GM19023 (cell line): ENCODE data around the gene MTHFD2L.
"Not testable (repeated sequence)": the region's sequence is repeated elsewhere in the genome, so short reads cannot be mapped to it uniquely, and the experiment has no call there.

Experiments
- ATAC-seq: cut with Tn5 transposase; IDR thresholded peaks from one replicate; pipeline ENCODE4 v1.9.1; 2021; ENCODE audit warnings: mild to moderate bottlenecking, moderate library complexity; ENCODE audit not compliant: unreplicated experiment

MTHFD2L gene

DNA sequence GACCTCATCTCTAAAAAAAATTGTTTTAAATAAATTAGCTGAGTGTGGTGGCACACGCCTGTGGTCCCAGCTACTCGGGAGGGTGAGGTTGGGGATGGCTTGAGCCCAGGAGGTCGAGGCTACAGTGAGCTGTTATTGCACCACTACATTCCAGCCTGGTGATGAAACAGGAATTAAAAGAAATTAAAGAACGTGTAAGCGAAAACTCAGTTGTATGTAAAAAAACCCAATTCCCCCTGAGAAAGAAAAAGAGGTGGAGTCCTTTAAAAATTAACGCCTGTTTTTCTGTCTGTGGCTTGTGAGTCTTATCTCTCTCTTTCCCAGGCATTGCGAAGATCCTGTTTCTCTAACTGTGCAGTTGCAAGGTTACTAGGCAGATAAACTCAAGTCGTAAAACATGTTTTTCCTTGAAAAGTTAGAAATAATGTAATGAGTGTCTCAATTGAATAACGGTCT lies 172.4 kb downstream of the MTHFD2L start:
- no peak for ATAC-seq

DNA sequence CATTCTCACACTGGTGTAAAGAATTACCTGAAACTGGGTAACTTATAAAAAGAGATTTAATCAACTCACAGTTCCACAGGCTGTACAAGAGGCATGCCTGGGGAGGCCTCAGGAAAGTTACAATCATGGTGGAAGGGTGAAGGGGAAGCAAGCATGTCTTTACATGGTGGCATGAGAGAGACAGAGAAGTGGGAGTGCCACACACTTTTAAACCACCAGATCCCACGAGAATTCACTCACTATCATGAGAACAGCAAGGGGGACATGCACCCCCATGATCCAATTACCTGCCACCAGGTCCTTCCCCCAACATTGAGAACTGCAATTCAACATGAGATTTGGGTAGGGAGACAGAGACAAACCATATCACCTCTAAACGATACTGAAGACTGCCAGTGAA lies 173.3 kb downstream of the MTHFD2L start:
- no peak for ATAC-seq

DNA sequence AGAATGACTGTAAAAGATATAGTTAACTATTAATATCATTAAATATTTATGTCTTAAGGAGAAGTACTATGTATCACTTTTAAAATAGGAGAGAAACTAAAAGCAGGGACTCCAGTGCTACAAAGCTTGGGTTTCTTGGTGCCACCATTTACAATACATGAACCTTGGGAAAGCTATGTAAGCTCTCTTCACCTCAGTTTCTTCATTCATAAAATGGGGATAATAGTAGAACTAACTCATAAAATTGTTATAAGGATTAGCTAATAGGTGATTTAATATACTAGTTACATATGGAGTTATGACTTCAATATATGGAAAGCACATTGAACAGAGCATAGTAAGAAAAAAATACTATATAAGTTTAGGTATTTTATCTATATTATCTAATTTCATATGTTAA lies 174.0 kb downstream of the MTHFD2L start:
- no peak for ATAC-seq

DNA sequence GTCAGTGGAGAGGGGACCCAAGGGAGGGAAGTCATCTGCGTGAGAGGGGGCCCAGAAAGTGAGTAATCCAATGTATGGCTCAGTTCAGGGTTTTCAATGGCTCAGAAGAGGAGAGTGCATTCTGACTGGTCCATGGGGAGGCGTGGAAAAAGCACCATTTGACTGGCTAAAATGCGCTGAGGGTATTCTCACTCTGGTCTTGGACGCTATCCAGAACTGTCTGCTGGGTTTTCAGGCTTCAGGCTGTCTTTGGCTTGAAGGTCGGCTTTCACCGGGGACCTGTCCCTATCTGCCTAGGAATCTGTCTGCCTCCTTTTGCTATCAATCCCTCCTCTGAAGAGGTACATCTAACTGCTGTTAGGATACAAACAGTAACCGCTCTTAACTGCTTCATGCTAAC lies 176.7 kb downstream of the MTHFD2L start:
- ATAC-seq, result no peak

DNA sequence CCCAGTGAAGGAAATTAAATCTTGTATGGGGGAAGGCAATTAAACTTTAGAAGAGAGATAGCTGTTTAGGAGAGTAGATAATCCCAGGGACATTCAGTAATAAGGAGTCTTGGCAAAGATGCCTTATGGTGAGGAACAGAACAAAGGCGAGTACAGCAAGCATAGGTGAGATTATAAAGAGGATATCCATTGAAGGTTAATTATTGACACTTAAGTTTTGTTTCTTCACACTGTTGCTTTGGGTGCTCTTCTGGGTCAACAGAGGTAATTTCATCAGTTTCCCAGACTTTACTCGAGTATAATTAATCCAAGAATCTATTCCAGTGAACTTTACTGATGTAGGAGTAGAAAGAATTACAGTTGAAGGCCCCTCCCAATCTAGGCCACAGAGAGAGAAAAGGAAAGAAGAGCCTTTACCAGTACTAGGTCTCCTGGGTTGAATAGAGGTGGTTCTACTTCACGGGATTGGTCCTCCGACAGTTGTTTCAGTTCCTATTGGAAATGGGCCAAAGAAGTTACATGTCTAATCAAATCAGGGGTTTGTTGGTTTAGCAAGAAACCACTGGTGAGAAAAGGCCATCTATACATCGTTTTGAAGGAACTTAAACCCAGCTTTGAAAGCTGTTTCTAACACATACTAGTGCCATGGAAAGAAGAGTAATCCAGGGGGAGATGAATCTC lies 177.6 kb downstream of the MTHFD2L start:
- ATAC-seq, result peak; percentile 84

DNA sequence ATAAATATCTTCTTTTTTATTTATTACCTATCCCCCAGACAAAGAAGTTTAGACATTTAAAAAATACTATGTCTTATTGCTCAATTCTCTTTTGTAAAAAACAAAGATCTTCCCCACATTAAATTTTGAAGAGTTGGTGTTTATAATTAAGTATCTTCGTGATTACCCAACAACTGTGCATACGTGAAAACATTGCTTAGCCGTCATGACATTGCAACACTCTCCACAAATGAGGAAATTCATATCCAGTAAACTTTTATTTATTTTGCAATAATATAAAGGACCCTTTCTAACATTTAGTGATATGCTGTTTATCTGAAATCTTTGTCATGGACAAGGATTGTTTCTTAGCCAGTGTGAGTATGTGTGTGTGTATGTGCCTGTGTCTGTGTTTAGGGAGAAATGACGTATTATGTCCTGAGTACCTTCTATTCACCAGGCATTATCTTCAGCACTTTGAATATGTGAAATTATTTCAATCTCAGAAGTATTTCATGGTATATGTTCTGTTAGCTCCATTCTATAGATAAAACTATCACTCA lies 180.9 kb downstream of the MTHFD2L start:
- no peak for ATAC-seq

DNA sequence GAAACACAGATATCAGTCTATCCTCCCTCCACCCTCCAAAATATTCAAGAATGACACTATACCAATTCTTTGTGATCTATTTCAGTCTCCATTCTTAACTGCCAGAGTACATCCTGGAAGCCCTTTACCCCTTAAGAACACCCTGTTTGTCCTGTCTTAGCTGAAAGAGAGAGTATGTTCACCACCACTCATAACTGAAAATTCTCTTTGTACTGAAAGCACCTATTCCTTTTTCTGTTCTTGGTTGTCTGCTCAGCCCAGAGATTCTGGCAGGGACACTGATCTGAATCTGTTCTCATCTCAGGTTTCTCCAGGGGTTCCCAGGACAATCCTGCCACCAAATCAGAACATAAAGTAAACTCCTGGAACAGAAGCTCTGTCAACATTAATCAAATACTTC lies 181.6 kb downstream of the MTHFD2L start:
- ATAC-seq, result no peak

DNA sequence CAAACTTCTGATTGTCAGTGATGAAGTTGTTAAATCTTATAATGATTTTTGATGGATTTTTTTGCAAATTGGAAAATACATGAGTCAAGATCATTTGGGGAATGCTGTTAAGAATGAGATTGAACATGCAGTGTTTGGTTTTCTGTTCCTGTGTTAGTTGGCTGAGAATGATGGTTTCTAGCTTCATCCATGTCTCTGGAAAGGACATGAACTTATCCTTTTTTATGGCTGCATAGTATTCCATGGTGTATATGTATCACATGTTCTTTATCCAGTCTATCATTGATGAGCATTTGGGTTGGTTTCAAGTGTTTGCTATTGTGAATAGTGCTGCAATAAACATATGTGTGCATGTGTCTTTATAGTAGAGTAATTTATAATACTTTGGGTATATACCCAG lies 182.5 kb downstream of the MTHFD2L start:
- not testable (repeated sequence) for ATAC-seq

DNA sequence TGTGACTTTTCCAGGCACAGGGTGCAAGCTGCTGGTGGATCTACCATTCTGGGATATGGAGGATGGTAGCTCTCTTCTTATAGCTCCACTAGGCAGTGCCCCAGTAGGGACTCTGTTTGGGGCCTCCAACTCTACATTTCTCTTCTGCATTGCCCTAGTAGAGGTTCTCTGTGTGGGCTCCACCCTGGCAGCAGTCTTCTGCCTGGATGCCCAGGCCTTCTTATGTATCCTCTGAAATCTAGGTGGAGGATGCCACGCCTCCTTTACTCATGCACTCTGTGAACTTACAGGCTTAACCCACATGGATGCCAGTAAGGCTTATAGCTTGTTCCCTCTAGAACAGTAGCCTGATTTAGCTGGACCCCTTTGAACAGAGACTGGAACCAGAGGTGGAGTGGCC lies 186.1 kb downstream of the MTHFD2L start:
- ATAC-seq, result no peak
